Endodermal cell (in vitro differentiated cells): Measurements from ENCODE around the gene UBL3. TPM values are rescaled to one million over a fixed set of nuclear protein-coding genes. Genes with fewer than 3 reads are reported as not detected.

Experiments used
- DNase-seq: peaks from one replicate; pipeline ENCODE4 v3.0.0-alpha.2; 2017
- H3K27ac ChIP-seq: 2 replicates; pipeline ENCODE4 v1.5.1; 2013; ENCODE audit warnings: mild to moderate bottlenecking, low read depth, low read length, moderate library complexity
- H3K27me3 ChIP-seq: 2 replicates; pipeline ENCODE4 v1.6.1; 2013; ENCODE audit warnings: mild to moderate bottlenecking, low read length, moderate library complexity; ENCODE audit not compliant: insufficient read depth, control insufficient read depth, poor library complexity, severe bottlenecking
- H3K36me3 ChIP-seq: 2 replicates; pipeline ENCODE4 v1.7.0; 2013; ENCODE audit warnings: mild to moderate bottlenecking, low read length, moderate library complexity; ENCODE audit not compliant: control insufficient read depth, insufficient read depth
- H3K4me1 ChIP-seq: one replicate; pipeline ENCODE4 v1.7.0; 2013; ENCODE audit warnings: low read length; ENCODE audit not compliant: control insufficient read depth, insufficient read depth
- H3K4me3 ChIP-seq: 2 replicates; pipeline ENCODE4 v1.5.1; 2013; ENCODE audit warnings: mild to moderate bottlenecking, low read length, moderate library complexity
- H3K9ac ChIP-seq: 2 replicates; pipeline ENCODE4 v1.6.1; 2013; ENCODE audit warnings: mild to moderate bottlenecking, low read length, moderate library complexity; ENCODE audit not compliant: poor library complexity, severe bottlenecking; ENCODE audit errors: extremely low read depth
- H3K9me3 ChIP-seq: 2 replicates; pipeline ENCODE4 v1.6.1; 2013; ENCODE audit warnings: mild to moderate bottlenecking, low read length, moderate library complexity; ENCODE audit not compliant: control insufficient read depth
- H3K27ac Mint-ChIP-seq: 2 replicates; pipeline ENCODE4 v1.8.0; 2020; ENCODE audit warnings: mixed read lengths
- H3K27me3 Mint-ChIP-seq: 2 replicates; pipeline ENCODE4 v1.8.0; 2021; ENCODE audit warnings: mild to moderate bottlenecking, mixed read lengths; ENCODE audit not compliant: insufficient read depth
- H3K36me3 Mint-ChIP-seq: 2 replicates; pipeline ENCODE4 v1.8.0; 2020; ENCODE audit warnings: low read depth, mixed read lengths
- H3K4me1 Mint-ChIP-seq: 2 replicates; pipeline ENCODE4 v1.8.0; 2020; ENCODE audit warnings: mixed read lengths
- H3K4me3 Mint-ChIP-seq: 2 replicates; pipeline ENCODE4 v1.8.0; 2020; ENCODE audit warnings: mild to moderate bottlenecking, moderate library complexity, mixed read lengths
- H3K9me3 Mint-ChIP-seq: 2 replicates; pipeline ENCODE4 v1.8.0; 2020; ENCODE audit warnings: mild to moderate bottlenecking, mixed read lengths
- CTCF ChIP-seq: fragments of 200-600 bp; sonication (generic); conservative IDR thresholded peaks from 2 replicates; pipeline ENCODE4 v1.5.0; 2021; ENCODE audit warnings: antibody characterized with exemption, mild to moderate bottlenecking
- WGBS, 2 experiments: methylation state at CpG; one replicate each; pipeline versions ENCODE4 v1.1.5 to v1.1.7; 2013; ENCODE audit warnings: missing lambda C conversion rate in 2 of 2, mixed read lengths in 1 of 2; ENCODE audit not compliant: insufficient coverage in 1 of 2, insufficient read length in 1 of 2; 5-methylcytosine and 5-hydroxymethylcytosine counted together
- total RNA-seq, 2 donors: library from RNA; stranded (reverse); fragmentation: NEBNext Ultra II Directional in 1 of 2; extraction: Animal tissue kit (Norgen Biotek cat#: 25700) in 1 of 2; gene quantifications; 2 replicates in 1 of 2; 3 replicates in 1 of 2; pipeline ENCODE4 v1.2.1, GENCODE V29; 2021

UBL3 gene
- total RNA-seq, 2 donors from 2014 or later: 16.5 to 22.3 TPM

- no peak overlapping the region for H3K4me3 Mint-ChIP-seq
- Histone ChIP-seq H3K9me3 (no peaks in the 10 kb centered on the region), H3K4me3 (no peak overlapping the region), H3K36me3 (no peaks in the 10 kb centered on the region), H3K9ac (no peak overlapping the region), H3K4me1 (no peaks in the 10 kb centered on the region), H3K27ac (no peak overlapping the region), H3K27me3 (no peaks in the 10 kb centered on the region)
- TF ChIP-seq CTCF: no peak
- H3K27me3 Mint-ChIP-seq: no peaks in the 10 kb centered on the region
- H3K9me3 Mint-ChIP-seq: no peaks in the 10 kb centered on the region
- H3K36me3 Mint-ChIP-seq: no peaks in the 10 kb centered on the region
- no peak for DNase-seq
- 100% methylated on average over 1 of the region's 1 CpG; no CpG with 5 or more reads in 1 of the 2 experiments for WGBS, 2 experiments
- H3K27ac Mint-ChIP-seq: no peak overlapping the region
- peaks cover 12% of the 10 kb centered on the region for H3K4me1 Mint-ChIP-seq
These were observed 63.7 kb downstream of the UBL3 start for GRCh38 chr13:29786698-29787097.

DNA sequence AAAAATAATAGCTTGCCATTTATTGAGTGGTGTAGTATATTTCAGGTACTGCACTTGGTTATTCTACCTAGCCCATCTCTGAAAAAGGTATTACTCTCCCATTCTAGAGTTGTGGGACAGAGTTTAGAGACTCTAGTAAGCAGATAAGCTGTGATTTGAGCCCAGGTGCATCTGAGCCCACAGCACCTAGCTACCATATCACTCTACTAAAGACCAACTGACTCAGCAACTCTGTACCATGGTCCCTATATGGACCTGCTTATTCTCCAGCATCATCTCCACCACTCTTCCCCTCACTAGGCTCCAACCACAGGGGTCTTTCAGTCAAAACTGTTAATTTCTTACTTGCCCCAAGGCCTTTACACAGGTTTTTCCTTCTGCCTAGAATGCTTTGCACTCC, 64.4 kb downstream of the UBL3 start:
- no peak overlapping the region for H3K27ac ChIP-seq
- Mint-ChIP-seq H3K36me3 (no peaks in the 10 kb centered on the region), H3K27ac (peak overlapping the region; percentile 8), H3K27me3 (no peaks in the 10 kb centered on the region), H3K9me3 (no peaks in the 10 kb centered on the region), H3K4me1 (peaks cover 10% of the 10 kb centered on the region), H3K4me3 (no peak overlapping the region)
- H3K4me1 ChIP-seq: no peaks in the 10 kb centered on the region
- no peak for TF ChIP-seq CTCF
- H3K9me3 ChIP-seq: no peaks in the 10 kb centered on the region
- H3K36me3 ChIP-seq: no peaks in the 10 kb centered on the region
- no peak overlapping the region for H3K4me3 ChIP-seq
- no peak overlapping the region for H3K9ac ChIP-seq
- no peak for DNase-seq
- H3K27me3 ChIP-seq: no peaks in the 10 kb centered on the region

GRCh38 chr13:29782798-29783197, 67.6 kb downstream of the UBL3 start:
- Mint-ChIP-seq H3K27ac (no peak overlapping the region), H3K27me3 (no peaks in the 10 kb centered on the region), H3K9me3 (no peaks in the 10 kb centered on the region)

More at GRCh38 chr13:29782798-29783197, 67.6 kb downstream of the UBL3 start:
- no peak overlapping the region for H3K27ac ChIP-seq
- no peaks in the 10 kb centered on the region for H3K36me3 ChIP-seq
- no peaks in the 10 kb centered on the region for H3K4me1 ChIP-seq
- H3K4me3 ChIP-seq: no peak overlapping the region
- DNase-seq: no peak
- H3K27me3 ChIP-seq: no peaks in the 10 kb centered on the region
- 38 to 80% methylated on average over 1 of the region's 1 CpG for WGBS, 2 experiments
- TF ChIP-seq CTCF: no peak
- H3K9ac ChIP-seq: no peak overlapping the region
- peaks cover 3% of the 10 kb centered on the region for H3K4me1 Mint-ChIP-seq
- H3K4me3 Mint-ChIP-seq: no peak overlapping the region
- no peaks in the 10 kb centered on the region for H3K9me3 ChIP-seq
- no peaks in the 10 kb centered on the region for H3K36me3 Mint-ChIP-seq
